ENCODE results near the gene TCF19.

Gene TCF19, protein sequence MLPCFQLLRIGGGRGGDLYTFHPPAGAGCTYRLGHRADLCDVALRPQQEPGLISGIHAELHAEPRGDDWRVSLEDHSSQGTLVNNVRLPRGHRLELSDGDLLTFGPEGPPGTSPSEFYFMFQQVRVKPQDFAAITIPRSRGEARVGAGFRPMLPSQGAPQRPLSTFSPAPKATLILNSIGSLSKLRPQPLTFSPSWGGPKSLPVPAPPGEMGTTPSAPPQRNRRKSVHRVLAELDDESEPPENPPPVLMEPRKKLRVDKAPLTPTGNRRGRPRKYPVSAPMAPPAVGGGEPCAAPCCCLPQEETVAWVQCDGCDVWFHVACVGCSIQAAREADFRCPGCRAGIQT

GRCh38 chr6:31158140-31158862 lies at the start of gene TCF19:
TSS of gene TCF19 (plus strand) at chr6:31158589. CDS start at chr6:31159470, 881 bp downstream.
- DNase-seq: peak; percentile 96

- no peak for DNase-seq
Measured at GRCh38 chr6:31110825-31111582, 47.4 kb upstream of the TCF19 start.

DNA sequence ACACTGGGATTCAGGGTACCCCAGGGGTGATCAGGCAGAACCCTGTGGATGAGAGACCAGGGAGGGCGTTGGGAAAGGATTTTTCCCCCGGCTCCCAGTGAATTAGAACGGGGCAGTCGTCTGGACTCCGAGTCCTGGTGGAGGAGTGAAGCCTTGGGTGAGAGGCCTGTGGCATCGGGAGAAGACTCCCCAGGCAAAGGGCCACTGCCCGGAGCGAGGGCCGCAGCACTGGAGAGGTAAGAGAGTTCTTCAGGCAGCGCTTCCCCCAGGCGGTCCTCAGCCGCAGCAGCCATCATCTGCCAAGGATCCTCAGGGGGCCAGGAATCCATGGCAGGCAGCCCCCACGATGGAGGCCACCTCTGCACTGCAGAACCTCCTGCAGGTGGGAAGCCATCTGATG lies 46.7 kb upstream of the TCF19 start:
- DNase-seq: no peak

- no peak for DNase-seq
Measured at GRCh38 chr6:31112478-31112877, 45.9 kb upstream of the TCF19 start, which contains the start of gene C6orf15. TSS of gene C6orf15 (minus strand) at chr6:31112575. CDS start at chr6:31112555, 20 bp downstream.

DNA sequence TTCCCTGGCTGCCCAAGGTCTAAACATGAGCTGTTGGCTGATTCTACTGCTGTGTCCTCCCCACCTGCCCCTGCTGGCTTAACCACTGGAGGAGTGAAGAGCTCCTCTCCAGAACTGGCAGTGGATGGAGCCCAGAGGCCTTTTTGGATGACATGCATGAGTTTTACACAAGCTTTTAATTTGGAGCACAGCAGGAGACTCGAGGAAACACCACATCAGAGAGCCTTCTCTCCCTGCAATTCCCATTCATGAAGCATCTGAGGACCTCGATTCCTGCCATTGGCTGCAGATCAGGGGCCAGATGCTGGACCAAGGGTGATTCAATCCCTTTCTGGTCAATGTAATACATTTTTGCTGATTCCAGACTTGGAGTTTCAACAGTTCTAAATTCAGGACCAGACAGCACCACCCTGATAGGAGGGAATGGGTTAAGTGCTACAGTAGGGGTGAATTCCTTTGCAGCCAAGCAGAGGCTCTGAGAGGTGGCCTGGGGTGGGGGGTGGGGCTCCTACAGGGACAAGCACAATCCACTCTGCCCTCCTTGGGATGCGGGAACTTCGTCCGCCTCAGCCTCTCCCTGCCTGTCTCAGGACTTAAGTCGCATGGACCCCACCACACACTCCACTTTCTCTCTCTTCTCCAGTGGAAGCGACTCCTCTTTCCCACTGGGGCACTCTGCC lies 44.4 kb upstream of the TCF19 start:
- DNase-seq: no peak

GRCh38 chr6:31114541-31114878 lies 43.9 kb upstream of the TCF19 start, which contains the start of gene PSORS1C1:
TSS of gene PSORS1C1 (plus strand) at chr6:31114800. CDS start at chr6:31129633, 14,833 bp downstream.
- DNase-seq: no peak

- DNase-seq: no peak
Measured at GRCh38 chr6:31114970-31115849, 43.2 kb upstream of the TCF19 start.

- no peak for DNase-seq
Measured at GRCh38 chr6:31115941-31116560, 42.3 kb upstream of the TCF19 start.

GRCh38 chr6:31116661-31117385 lies 41.6 kb upstream of the TCF19 start:
- no peak for DNase-seq

- no peak for DNase-seq
Measured at GRCh38 chr6:31118178-31118577, 40.2 kb upstream of the TCF19 start.

GRCh38 chr6:31120151-31120915 lies 38.1 kb upstream of the TCF19 start, which contains the start of gene CDSN:
TSS of gene CDSN (minus strand) at chr6:31120446. CDS start at chr6:31120419, 27 bp downstream.
- no peak for DNase-seq

GRCh38 chr6:31121131-31121790 lies 37.1 kb upstream of the TCF19 start:
- no peak for DNase-seq

- no peak for DNase-seq
Measured at GRCh38 chr6:31122791-31123706, 35.3 kb upstream of the TCF19 start.

DNA sequence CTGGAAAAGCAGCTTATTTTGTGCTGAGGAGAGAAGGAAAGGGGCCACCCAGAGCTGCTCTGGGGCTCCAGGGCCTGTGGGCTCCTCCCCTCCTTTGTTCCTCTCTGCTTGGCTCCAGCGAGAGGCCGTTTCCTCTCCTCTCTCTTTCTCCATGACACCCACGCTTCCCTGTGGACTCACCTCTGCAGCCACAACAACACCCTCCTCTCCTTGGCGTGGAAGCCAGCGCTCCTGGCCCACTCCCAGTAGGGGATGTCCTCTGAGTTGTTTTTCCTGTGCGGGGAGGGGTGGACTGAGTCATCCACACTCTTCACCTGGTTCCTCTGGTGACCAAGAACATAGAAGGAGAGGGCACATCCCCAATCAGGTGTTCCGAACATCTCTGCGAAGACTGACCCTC lies 33.2 kb upstream of the TCF19 start:
- no peak for DNase-seq

GRCh38 chr6:31125586-31126363 lies 32.6 kb upstream of the TCF19 start:
- no peak for DNase-seq

DNA sequence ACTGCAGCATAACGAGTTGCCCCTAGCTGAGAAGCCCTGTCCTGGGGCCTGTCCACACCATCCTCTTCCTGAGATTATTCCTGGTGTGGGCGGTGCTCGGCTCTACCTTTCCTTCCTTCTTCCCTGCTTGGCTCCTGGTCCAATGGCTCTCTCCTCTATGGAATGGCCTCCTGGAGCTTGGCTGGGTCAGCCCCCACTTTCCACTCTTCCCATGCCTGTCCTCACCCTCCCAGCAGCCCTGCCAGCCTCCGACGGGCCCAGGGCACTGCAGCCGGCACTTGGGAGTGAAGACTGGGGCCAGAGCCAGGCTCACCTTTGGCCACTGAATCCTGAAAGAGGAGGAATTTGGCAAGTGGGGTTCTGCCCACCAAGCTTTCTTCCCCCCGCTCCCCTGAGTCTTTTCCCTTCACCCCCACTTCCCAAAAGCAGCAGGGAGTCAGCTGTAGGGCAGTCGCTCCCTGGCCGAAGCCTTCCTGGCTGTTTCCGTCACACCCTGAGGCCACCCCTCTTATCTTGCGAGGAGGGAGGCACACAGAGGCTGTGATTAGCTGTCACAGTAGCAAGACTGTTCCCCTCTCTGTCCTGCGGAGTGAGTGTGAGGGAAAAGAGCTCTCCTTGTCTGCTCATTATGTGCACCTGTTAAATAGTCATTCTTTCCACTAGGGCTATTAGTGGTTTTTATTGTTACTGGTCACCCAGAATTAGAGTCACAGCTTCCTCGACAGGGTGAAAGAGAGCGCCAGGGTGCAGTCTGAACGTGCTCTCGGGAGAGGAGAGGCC lies 31.8 kb upstream of the TCF19 start:
- DNase-seq: no peak
